ENCODE measurements around the gene COL19A1.
A peak's percentile ranks its signal among the peaks of the same experiment; 100 is the strongest.
"Not testable (repeated sequence)": the region's sequence is repeated elsewhere in the genome, so short reads cannot be mapped to it uniquely, and the experiment has no call there.

The COL19A1 gene

DNA sequence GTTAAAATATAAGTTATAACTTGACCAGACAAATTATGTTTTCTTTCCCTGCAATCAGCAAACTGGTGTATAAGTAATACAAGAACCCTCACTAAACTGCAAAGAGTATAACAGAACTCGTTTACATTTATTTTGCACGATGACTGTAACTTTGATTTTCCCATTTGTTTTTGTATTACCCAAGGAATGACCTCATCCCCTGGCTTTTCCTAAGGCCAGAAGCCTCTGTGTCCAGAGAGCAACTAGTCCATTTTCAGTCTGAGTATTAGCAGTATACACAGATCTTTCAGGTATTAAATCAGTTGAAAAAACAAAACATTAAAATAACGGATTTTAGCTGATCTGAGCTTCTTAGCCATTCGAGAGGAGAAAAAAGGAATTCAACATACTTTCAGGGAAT lies 17.2 kb downstream of the COL19A1 start:
- H3K9ac ChIP-seq (ENCODE audit: insufficient read length), result no peak overlapping the region
- TF ChIP-seq EZH2 (IDR thresholded peaks at IDR 0.05) (no peak), POLR2AphosphoS5 (IDR thresholded peaks at IDR 0.05; ENCODE audit: borderline replicate concordance, low read depth, low read length) (no peak), FOXP2 (optimal IDR thresholded peaks at IDR 0.05; ENCODE audit: control extremely low read depth, extremely low read length, insufficient read depth) (no peak)
- H3K36me3 ChIP-seq (ENCODE audit: insufficient read depth, low read length), result peaks cover 14% of the 10 kb centered on the region; the same call in 1 of the 2 replicates
- no peak for DNase-seq (ENCODE audit: low read depth, low spot score)
- H3K27ac ChIP-seq, result no peak overlapping the region
- no peak overlapping the region for H3K4me3 ChIP-seq
- H3K9me3 ChIP-seq (ENCODE audit: low read depth, low read length), result no peaks in the 10 kb centered on the region

- no peak overlapping the region for H3K9ac ChIP-seq (ENCODE audit: insufficient read length)
- DNase-seq (ENCODE audit: low read depth, low spot score), result no peak
These were observed 17.9 kb downstream of the COL19A1 start for GRCh38 chr6:69884231-69884630.

GRCh38 chr6:69887026-69887425 lies 20.7 kb downstream of the COL19A1 start:
- DNase-seq (ENCODE audit: low read depth, low spot score), result no peak
- TF ChIP-seq POLR2AphosphoS5 (IDR thresholded peaks at IDR 0.05; ENCODE audit: borderline replicate concordance, low read depth, low read length), result no peak
- no peak for TF ChIP-seq FOXP2 (optimal IDR thresholded peaks at IDR 0.05; ENCODE audit: control extremely low read depth, extremely low read length, insufficient read depth)
- TF ChIP-seq EZH2 (IDR thresholded peaks at IDR 0.05), result no peak
- peak overlapping the region; percentile 52; the same call in 1 of the 2 replicates for H3K27ac ChIP-seq
- peaks cover 12% of the 10 kb centered on the region; the same call in 1 of the 2 replicates for H3K36me3 ChIP-seq (ENCODE audit: insufficient read depth, low read length)
- no peak overlapping the region for H3K4me3 ChIP-seq
- H3K9ac ChIP-seq (ENCODE audit: insufficient read length), result no peak overlapping the region
- no peaks in the 10 kb centered on the region for H3K9me3 ChIP-seq (ENCODE audit: low read depth, low read length)

More at GRCh38 chr6:69884231-69884630, 17.9 kb downstream of the COL19A1 start:
- H3K36me3 ChIP-seq (ENCODE audit: insufficient read depth, low read length), result peaks cover 12% of the 10 kb centered on the region; the same call in 1 of the 2 replicates
- H3K4me3 ChIP-seq, result no peak overlapping the region
- no peak for TF ChIP-seq EZH2 (IDR thresholded peaks at IDR 0.05)
- TF ChIP-seq POLR2AphosphoS5 (IDR thresholded peaks at IDR 0.05; ENCODE audit: borderline replicate concordance, low read depth, low read length), result no peak
- no peak for TF ChIP-seq FOXP2 (optimal IDR thresholded peaks at IDR 0.05; ENCODE audit: control extremely low read depth, extremely low read length, insufficient read depth)
- no peak overlapping the region for H3K27ac ChIP-seq
- H3K9me3 ChIP-seq (ENCODE audit: low read depth, low read length), result no peaks in the 10 kb centered on the region

DNA sequence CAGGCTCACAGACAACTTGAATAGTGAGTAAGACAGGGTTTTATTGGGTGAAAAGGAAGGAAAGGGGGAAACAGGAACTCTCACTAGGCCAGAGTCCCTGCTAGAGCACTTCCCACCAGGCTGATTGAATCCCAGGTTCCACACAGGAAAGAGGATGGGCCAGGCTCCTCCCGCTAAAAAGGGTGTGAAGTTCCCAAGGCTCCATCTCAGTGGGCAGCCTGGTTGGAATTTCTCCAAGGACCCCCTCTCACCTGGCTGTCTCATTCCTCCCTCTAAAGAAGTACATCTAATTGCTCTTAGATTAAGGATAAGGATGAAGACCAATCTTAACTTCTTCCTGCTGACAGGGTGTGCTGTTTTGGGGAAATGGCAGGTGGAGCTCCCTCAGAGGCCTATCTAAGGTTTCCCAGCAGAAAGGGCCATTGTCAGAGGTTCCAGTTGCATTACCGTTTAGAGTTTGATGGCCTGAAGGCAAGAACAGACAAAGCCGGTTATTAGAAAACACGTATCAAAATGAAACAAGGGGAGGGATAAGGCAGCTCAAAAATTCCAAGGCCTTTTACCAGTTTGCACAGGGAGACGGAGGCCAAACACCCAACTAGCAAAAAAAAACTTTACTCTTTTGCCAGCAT lies 21.5 kb downstream of the COL19A1 start:
- Histone ChIP-seq H3K9ac (ENCODE audit: insufficient read length) (no peak overlapping the region), H3K4me3 (no peak overlapping the region), H3K27ac (no peak overlapping the region), H3K9me3 (ENCODE audit: low read depth, low read length) (no peaks in the 10 kb centered on the region), H3K36me3 (ENCODE audit: insufficient read depth, low read length) (peaks cover 12% of the 10 kb centered on the region; the same call in 1 of the 2 replicates)
- no peak for TF ChIP-seq EZH2 (IDR thresholded peaks at IDR 0.05)
- TF ChIP-seq POLR2AphosphoS5 (IDR thresholded peaks at IDR 0.05; ENCODE audit: borderline replicate concordance, low read depth, low read length), result no peak
- no peak for TF ChIP-seq FOXP2 (optimal IDR thresholded peaks at IDR 0.05; ENCODE audit: control extremely low read depth, extremely low read length, insufficient read depth)
- no peak for DNase-seq (ENCODE audit: low read depth, low spot score)

GRCh38 chr6:69888482-69889233 lies 22.3 kb downstream of the COL19A1 start:
- Histone ChIP-seq H3K36me3 (ENCODE audit: insufficient read depth, low read length) (peaks cover 12% of the 10 kb centered on the region; the same call in 1 of the 2 replicates), H3K9ac (ENCODE audit: insufficient read length) (no peak overlapping the region), H3K4me3 (no peak overlapping the region), H3K9me3 (ENCODE audit: low read depth, low read length) (no peaks in the 10 kb centered on the region), H3K27ac (no peak overlapping the region)
- TF ChIP-seq FOXP2 (optimal IDR thresholded peaks at IDR 0.05; ENCODE audit: control extremely low read depth, extremely low read length, insufficient read depth) (no peak), POLR2AphosphoS5 (IDR thresholded peaks at IDR 0.05; ENCODE audit: borderline replicate concordance, low read depth, low read length) (no peak), EZH2 (IDR thresholded peaks at IDR 0.05) (no peak)
- no peak for DNase-seq (ENCODE audit: low read depth, low spot score)

DNA sequence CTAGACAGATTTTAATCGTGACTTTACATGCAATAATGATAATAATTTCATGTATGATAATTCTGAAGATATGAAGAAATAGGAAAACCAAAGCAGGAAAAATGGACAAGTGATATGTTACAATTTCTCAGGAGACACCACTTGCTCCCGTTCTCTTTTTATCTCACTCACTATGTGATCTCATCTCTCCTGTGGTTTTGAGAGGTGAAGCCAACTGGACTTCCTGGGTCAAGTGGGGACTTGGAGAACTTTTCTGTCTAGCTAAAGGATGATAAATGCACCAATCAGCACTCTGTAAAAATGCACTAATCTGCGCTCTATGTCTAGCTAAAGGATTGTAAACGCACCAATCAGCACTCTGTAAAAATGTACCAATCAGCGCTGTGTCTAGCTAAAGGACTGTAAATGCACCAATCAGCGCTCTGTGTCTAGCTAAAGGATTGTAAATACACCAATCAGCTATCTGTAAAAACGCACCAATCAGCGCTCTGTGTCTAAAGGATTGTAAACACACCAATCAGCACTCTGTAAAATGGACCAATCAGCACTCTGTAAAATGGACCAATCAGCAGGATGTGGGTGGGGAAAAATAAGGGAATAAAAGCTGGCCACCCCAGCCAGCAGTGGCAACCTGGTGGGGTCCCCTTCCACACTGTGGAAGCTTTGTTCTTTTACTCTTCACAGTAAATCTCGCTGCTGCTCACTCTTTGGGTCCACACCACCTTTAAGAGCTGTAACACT lies 23.0 kb downstream of the COL19A1 start:
- not testable (repeated sequence) for DNase-seq (ENCODE audit: low read depth, low spot score); H3K9me3 ChIP-seq (ENCODE audit: low read depth, low read length); H3K27ac ChIP-seq; H3K9ac ChIP-seq (ENCODE audit: insufficient read length); H3K4me3 ChIP-seq
- H3K36me3 ChIP-seq (ENCODE audit: insufficient read depth, low read length), result peaks cover 12% of the 10 kb centered on the region; the same call in 1 of the 2 replicates

DNA sequence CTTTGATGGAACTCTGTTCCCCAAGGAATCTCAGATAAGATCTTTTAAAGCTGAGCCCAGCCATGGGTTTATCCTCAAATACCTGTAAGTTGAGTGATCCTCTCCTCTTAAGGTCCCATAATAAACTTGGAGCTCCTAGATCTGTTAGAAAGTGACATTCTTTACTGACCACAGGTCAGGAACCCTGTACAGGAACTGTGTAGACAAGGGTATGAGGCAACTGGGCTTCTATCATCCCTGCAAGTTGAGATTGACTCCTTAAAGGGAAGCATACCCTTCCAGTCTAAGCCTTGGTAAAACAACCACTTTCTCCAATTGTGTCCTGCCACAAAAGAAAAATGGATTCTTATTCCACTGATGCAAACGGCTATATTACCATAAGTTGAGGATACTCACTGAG lies 26.2 kb downstream of the COL19A1 start:
- H3K36me3 ChIP-seq (ENCODE audit: insufficient read depth, low read length); H3K4me3 ChIP-seq; H3K27ac ChIP-seq; H3K9me3 ChIP-seq (ENCODE audit: low read depth, low read length); DNase-seq (ENCODE audit: low read depth, low spot score); H3K9ac ChIP-seq (ENCODE audit: insufficient read length): not testable (repeated sequence)

GRCh38 chr6:69893266-69893665 lies 26.9 kb downstream of the COL19A1 start:
- peak overlapping the region; percentile 95 for H3K27ac ChIP-seq
- not testable (repeated sequence) for H3K9me3 ChIP-seq (ENCODE audit: low read depth, low read length); H3K9ac ChIP-seq (ENCODE audit: insufficient read length); DNase-seq (ENCODE audit: low read depth, low spot score); H3K36me3 ChIP-seq (ENCODE audit: insufficient read depth, low read length); H3K4me3 ChIP-seq
